B cell (primary cell): ENCODE measurements around the gene RAX2.

ENCODE experiments used
- EZH2 ChIP-seq: IDR thresholded peaks from 2 replicates; pipeline ENCODE4 v1.6.1; 2012; ENCODE audit warnings: borderline replicate concordance, low read depth, mild to moderate bottlenecking, moderate library complexity, low read length; ENCODE audit not compliant: insufficient read depth, poor library complexity, severe bottlenecking
- TF ChIP-seq, protein P1 (sequence below): fragments of 200-600 bp; IDR thresholded peaks from one replicate; pipeline ENCODE4 v1.8.0; 2022; ENCODE audit warnings: antibody characterized with exemption, mild to moderate bottlenecking

DNA sequence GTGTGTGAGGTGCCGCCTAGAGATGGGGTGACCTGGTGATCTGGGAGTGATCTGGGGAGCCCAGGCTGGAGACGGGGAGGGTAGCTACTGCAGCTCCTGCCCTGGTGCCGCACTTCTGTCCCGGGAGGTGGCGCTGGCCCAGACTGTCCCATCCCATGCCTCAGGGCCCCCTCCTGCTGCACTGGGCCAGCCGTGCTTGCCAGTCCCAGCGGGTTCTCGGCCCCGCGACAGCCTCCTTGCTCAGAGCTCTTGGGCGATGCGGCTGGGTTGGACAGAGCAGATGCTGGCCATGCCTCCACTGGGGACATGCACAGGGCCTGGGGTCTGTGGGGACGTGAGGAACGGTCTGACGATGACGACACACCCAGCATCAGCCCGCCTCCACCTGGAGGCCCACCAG is 2.5 kb downstream of the RAX2 start:
- TF ChIP-seq, protein P1, sequence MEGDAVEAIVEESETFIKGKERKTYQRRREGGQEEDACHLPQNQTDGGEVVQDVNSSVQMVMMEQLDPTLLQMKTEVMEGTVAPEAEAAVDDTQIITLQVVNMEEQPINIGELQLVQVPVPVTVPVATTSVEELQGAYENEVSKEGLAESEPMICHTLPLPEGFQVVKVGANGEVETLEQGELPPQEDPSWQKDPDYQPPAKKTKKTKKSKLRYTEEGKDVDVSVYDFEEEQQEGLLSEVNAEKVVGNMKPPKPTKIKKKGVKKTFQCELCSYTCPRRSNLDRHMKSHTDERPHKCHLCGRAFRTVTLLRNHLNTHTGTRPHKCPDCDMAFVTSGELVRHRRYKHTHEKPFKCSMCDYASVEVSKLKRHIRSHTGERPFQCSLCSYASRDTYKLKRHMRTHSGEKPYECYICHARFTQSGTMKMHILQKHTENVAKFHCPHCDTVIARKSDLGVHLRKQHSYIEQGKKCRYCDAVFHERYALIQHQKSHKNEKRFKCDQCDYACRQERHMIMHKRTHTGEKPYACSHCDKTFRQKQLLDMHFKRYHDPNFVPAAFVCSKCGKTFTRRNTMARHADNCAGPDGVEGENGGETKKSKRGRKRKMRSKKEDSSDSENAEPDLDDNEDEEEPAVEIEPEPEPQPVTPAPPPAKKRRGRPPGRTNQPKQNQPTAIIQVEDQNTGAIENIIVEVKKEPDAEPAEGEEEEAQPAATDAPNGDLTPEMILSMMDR: no peak
- TF ChIP-seq EZH2: no peak
